Activated CD8-positive, alpha-beta memory T cell treated with anti-CD3 and anti-CD28 coated beads for 48 hours (primary cell): ENCODE data around the gene MKRN2.

Source experiments
- DNase-seq, 3 experiments: peaks; one replicate each; pipeline ENCODE4 v3.0.0-alpha.2; 2020; ENCODE audit warnings: low read depth in 2 of 3, low spot score in 2 of 3

The MKRN2 gene

GRCh38 chr3:12549971-12550760, 6.7 kb upstream of the MKRN2 start:
- DNase-seq: no peak

DNA sequence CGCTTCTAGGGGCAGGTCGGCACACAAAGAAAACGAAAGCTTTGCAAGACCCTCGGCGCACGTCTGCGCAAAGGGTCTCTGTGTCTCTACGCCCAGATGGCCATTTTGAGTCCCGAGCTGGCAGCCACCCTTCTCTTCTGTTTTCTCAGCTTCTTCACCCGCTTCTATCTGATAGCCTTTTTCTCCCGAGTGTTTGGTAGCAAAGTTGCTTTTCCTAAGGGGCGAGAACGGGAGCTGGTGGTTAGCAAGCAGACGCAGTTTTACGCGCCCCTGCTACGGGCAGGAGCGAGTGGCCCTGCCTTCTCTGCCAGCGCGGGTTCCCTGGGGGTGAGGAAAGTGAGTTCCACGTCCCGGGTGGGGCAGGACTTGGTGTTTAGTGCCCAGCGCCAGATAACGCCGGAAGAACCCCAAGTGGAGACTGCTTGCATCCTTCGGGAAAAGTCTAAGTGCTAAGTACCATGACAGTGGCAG, 2.9 kb upstream of the MKRN2 start:
- no peak for DNase-seq

- no peak for DNase-seq
These were observed 585 bp upstream of the MKRN2 start for GRCh38 chr3:12556314-12556689.

DNA sequence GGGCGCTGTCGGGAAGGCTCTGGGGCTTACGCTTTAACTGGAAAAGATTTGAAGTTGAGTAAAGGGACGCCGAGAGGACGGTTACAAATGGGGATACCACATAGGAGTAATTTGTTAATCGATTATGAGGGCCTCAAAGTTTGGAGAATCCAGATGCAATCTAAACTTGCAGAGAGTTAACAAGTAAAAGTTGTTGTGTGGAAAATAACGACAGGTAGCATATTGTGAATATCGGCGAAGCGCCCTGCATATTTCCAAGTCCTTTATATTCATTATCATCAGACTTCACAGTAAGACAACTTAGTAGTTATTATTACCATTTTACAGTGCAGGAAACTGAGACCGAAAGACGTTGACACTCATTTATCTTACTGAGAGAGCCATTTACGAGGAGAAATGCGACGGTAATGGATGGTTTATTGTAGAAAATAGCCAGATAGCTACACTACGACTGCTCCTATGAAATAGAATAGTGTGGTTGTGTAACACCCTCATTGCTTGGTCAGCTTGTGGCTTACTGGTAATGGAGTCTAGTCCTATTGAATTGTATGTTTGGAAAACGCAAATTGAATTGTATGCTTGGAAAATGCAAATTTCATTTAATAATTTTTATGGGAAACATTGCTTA, 700 bp downstream of the MKRN2 start:
- no peak for DNase-seq

DNA sequence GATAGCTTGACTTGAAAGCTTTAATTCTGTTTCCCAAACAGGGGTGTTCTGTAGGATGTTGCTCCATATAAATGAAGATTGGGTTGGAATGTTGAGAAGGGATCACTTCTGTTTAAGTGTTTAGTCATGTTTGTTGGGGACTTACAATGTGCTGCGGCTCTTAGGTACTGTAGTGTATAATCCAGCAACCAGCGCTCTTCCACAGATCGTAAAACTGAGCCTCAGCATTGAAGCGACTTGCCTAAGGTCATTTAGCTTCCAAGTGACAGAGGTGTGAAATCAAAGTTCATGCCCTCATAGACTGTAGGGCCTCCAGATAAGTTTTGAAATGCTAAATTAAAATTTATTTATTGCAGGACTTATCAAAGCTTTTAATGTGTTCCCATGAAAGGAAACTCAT, 1.8 kb downstream of the MKRN2 start:
- no peak for DNase-seq

GRCh38 chr3:12559520-12559919, 2.6 kb downstream of the MKRN2 start:
- no peak for DNase-seq

DNA sequence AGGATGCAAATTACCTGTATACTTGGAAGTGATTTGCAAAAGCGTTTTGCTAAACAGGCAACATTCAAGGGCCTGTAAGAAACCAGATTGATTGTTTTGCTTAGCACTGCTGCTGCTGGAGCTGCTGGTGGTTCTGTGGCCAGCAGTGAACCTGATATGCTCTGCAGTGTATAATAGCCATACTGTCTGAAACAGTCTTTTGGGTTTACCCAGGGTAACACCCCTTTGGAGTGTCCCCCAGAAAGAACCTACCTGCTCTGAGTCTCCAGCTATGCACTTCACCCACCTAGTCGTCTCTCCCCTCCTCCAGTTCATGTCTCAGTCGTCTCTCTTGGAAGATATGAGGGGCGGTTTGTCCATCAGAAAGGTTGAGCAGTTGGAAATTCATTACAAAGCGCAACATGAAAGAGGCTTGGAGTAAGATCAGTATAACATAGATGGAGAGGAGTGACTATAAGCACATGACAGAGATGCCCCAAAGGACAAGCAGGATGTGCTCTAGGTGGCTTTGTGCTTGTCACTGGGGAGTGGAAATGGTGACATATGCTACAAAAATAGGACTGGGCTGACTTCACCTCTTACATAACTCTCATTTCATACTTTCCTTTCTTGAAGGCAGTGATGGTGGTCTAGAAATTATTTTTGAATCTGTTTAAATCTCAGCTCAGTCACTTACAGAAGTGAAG, 3.8 kb downstream of the MKRN2 start:
- no peak for DNase-seq

GRCh38 chr3:12561397-12561796, 4.5 kb downstream of the MKRN2 start:
- DNase-seq: no peak

GRCh38 chr3:12562451-12562850, 5.6 kb downstream of the MKRN2 start:
- DNase-seq: no peak

DNA sequence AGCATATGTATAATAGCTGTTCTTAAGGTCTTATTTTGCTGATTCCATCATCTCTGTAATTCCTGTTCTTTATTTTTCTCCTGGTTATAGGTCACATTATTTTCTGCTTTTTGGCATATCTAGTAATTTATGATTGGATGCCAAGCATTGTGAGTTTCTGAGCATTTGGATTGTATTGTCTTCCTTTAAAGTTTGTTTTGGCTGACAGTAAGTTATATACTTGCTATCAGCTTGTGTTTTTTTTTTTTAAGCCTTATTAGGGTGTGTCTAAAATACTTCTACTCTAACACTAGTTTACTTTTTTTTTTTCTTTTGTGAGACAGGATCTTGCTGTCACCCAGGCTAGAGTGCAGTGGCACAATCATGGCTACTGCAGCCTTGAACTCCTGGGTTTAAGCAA, 10.1 kb downstream of the MKRN2 start:
- no peak for DNase-seq

- no peak for DNase-seq
These were observed 11.9 kb downstream of the MKRN2 start for GRCh38 chr3:12568747-12569146.

GRCh38 chr3:12569836-12570235, 12.9 kb downstream of the MKRN2 start:
- no peak for DNase-seq

DNA sequence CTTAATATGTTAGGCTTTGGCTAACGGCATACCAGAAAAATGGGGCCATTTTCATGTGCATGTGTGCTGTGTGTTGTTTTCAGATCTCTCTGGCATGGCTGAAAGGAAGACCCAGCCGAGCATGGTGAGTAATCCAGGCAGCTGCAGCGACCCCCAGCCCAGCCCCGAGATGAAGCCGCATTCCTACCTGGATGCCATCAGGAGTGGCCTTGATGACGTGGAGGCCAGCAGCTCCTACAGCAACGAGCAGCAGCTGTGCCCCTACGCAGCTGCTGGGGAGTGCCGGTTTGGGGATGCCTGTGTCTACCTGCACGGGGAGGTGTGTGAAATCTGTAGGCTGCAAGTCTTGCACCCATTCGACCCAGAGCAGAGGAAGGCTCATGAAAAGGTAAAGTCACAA, 15.1 kb downstream of the MKRN2 start:
- no peak for DNase-seq

DNA sequence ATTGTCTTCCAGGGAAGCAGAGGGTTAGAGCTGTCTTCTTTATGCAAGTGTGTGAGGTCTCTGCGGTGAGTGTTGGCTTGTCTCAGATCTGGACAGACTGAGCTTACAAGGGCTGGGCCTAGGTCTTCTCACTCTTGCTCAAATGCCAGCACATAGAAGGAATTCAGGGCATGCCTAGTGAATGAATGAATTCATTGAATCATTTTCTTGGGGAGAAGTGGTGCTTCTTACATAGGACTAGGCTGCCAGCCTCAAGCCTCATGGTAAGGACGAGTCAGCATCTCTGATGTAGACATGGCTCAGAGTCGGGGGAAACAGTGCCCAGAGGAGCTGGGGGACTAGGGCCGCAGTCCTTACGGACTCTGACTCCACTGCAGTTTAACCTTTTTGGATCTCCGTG, 17.2 kb downstream of the MKRN2 start:
- no peak for DNase-seq

GRCh38 chr3:12574661-12575060, 17.8 kb downstream of the MKRN2 start:
- DNase-seq: no peak

- no peak for DNase-seq
These were observed 20.5 kb downstream of the MKRN2 start for GRCh38 chr3:12577379-12577778.

- no peak for DNase-seq
These were observed 21.9 kb downstream of the MKRN2 start for GRCh38 chr3:12578742-12579141.

DNA sequence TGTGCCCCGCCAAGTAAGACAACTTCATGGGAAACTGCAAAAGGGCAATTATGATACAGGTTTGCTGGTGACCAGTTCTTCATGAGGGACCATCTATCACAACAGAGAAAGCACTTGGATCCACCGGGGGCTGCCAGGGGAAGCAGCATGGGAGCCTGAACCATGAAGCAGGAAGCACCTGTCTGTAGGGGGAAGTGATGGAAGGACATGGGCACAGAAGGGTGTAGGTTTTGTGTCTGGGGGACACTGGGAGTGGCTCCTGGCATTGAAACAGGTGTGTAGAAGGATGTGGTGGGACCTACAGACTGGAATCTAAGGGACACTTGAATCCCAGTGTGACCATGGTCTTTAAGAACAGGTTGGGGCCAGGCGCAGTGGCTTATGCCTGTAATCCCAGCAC, 22.6 kb downstream of the MKRN2 start:
- no peak for DNase-seq

- DNase-seq: no peak
These were observed 23.0 kb downstream of the MKRN2 start for GRCh38 chr3:12579905-12580304.

DNA sequence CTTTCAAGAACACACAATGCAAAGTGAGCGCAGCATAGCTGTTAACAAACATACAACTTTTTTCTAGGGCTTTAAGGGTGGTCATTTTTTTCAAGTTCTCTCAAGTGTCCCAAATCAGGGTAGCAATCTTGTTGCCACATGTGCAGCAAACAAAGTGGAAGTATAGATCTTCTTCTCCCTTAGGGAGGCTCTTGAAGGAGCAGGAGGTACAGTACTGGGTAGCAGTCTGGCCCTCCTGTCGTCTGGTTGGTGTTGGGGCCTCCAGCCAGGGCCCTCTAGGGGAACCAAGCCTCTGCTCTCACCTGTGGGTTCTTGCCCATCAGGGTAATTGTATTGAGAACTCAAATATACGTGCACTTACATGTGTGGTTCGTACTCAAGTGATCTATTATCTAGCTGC, 25.8 kb downstream of the MKRN2 start:
- no peak for DNase-seq

DNA sequence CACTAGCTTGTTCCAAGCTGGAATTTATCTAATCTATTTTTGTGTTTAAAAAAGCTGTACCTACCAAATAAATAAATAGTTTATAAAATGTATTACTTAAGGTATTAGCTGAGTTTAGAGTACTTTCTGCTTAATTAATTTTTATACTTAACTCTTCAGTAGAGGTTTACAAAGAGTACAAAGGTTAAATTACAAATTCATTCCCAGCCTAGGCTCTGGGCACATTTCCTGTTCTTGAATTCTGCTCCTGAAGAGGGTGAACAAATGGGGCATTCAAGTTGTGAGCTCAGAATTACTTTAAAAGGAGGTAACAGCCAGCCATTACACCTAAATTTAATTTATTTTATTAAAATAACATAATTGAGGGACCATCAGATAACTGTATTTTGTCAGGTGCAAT, 26.4 kb downstream of the MKRN2 start:
- DNase-seq: no peak

GRCh38 chr3:12584083-12584482, 27.2 kb downstream of the MKRN2 start:
- DNase-seq: no peak
